ENCODE results near the gene CDC42BPB.

CDC42BPB gene

GRCh38 chr14:102957222-102957621 lies 100.1 kb downstream of the CDC42BPB start:
- Histone ChIP-seq H3K27me3 (replicated peaks; ENCODE audit: insufficient read depth, low read length) (no peaks in the 10 kb centered on the region), H2AFZ (ENCODE audit: low read length) (no peak overlapping the region), H3K9me3 (replicated peaks; ENCODE audit: insufficient read depth, low read length) (no peaks in the 10 kb centered on the region), H3K79me2 (ENCODE audit: low read length) (no peaks in the 10 kb centered on the region), H3K4me1 (ENCODE audit: low read length) (no peaks in the 10 kb centered on the region), H4K20me1 (ENCODE audit: insufficient read depth, low read length) (no peaks in the 10 kb centered on the region), H3K36me3 (replicated peaks; ENCODE audit: insufficient read depth, low read length) (no peaks in the 10 kb centered on the region), H3F3A (ENCODE audit: insufficient read depth, low read length) (no peaks in the 10 kb centered on the region), H3K9ac (ENCODE audit: low read length) (no peak overlapping the region), H3K9me2 (replicated peaks; ENCODE audit: insufficient read depth, low read length) (no peaks in the 10 kb centered on the region), H3K4me2 (ENCODE audit: low read depth, low read length) (no peak overlapping the region), H3K4me3 (ENCODE audit: low read length) (no peak overlapping the region), H3K27ac (ENCODE audit: low read length) (no peak overlapping the region)
- TF ChIP-seq EZH2phosphoT487 (IDR thresholded peaks at IDR 0.05; ENCODE audit: low read length), result no peak
- no peak for TF ChIP-seq CTCF (IDR thresholded peaks at IDR 0.05; ENCODE audit: low read length)
- no peak for DNase-seq

GRCh38 chr14:102955636-102956408 lies 101.5 kb downstream of the CDC42BPB start:
- no peaks in the 10 kb centered on the region for H3F3A ChIP-seq (ENCODE audit: insufficient read depth, low read length)
- H3K27ac ChIP-seq (ENCODE audit: low read length), result no peak overlapping the region
- no peaks in the 10 kb centered on the region for H3K36me3 ChIP-seq (replicated peaks; ENCODE audit: insufficient read depth, low read length)
- H3K9me2 ChIP-seq (replicated peaks; ENCODE audit: insufficient read depth, low read length), result no peaks in the 10 kb centered on the region
- TF ChIP-seq EZH2phosphoT487 (IDR thresholded peaks at IDR 0.05; ENCODE audit: low read length), result no peak
- no peak for TF ChIP-seq CTCF (IDR thresholded peaks at IDR 0.05; ENCODE audit: low read length)
- no peak for TF ChIP-seq EZH2 (optimal IDR thresholded peaks at IDR 0.05; ENCODE audit: low read depth, low read length)
- H3K4me1 ChIP-seq (ENCODE audit: low read length), result no peaks in the 10 kb centered on the region
- no peaks in the 10 kb centered on the region for H3K79me2 ChIP-seq (ENCODE audit: low read length)
- no peak for DNase-seq
- H4K20me1 ChIP-seq (ENCODE audit: insufficient read depth, low read length), result no peaks in the 10 kb centered on the region
- no peak overlapping the region for H3K4me2 ChIP-seq (ENCODE audit: low read depth, low read length)
- H2AFZ ChIP-seq (ENCODE audit: low read length), result no peak overlapping the region
- H3K9me3 ChIP-seq (replicated peaks; ENCODE audit: insufficient read depth, low read length), result no peaks in the 10 kb centered on the region
- H3K4me3 ChIP-seq (ENCODE audit: low read length), result no peak overlapping the region
- H3K27me3 ChIP-seq (replicated peaks; ENCODE audit: insufficient read depth, low read length), result no peaks in the 10 kb centered on the region
- no peak overlapping the region for H3K9ac ChIP-seq (ENCODE audit: low read length)

- Histone ChIP-seq H3K4me1 (ENCODE audit: low read length) (no peaks in the 10 kb centered on the region), H3K9me3 (replicated peaks; ENCODE audit: insufficient read depth, low read length) (no peaks in the 10 kb centered on the region), H3K27ac (ENCODE audit: low read length) (no peak overlapping the region), H2AFZ (ENCODE audit: low read length) (no peak overlapping the region), H3K4me3 (ENCODE audit: low read length) (no peak overlapping the region), H3F3A (ENCODE audit: insufficient read depth, low read length) (no peaks in the 10 kb centered on the region), H3K9ac (ENCODE audit: low read length) (no peak overlapping the region), H3K36me3 (replicated peaks; ENCODE audit: insufficient read depth, low read length) (no peaks in the 10 kb centered on the region), H4K20me1 (ENCODE audit: insufficient read depth, low read length) (no peaks in the 10 kb centered on the region), H3K9me2 (replicated peaks; ENCODE audit: insufficient read depth, low read length) (no peaks in the 10 kb centered on the region), H3K79me2 (ENCODE audit: low read length) (no peaks in the 10 kb centered on the region), H3K27me3 (replicated peaks; ENCODE audit: insufficient read depth, low read length) (no peaks in the 10 kb centered on the region), H3K4me2 (ENCODE audit: low read depth, low read length) (no peak overlapping the region)
- TF ChIP-seq CTCF (IDR thresholded peaks at IDR 0.05; ENCODE audit: low read length) (no peak), EZH2phosphoT487 (IDR thresholded peaks at IDR 0.05; ENCODE audit: low read length) (no peak), EZH2 (optimal IDR thresholded peaks at IDR 0.05; ENCODE audit: low read depth, low read length) (no peak)
- DNase-seq, result no peak
These were observed 103.1 kb downstream of the CDC42BPB start for GRCh38 chr14:102954081-102954789.
